PC-3 (cell line): ENCODE results near the gene PLA2G4B.

Experiments used
- EZH2 ChIP-seq: fragments of 300-600 bp; sonication (generic); IDR thresholded peaks from one replicate; pipeline ENCODE4 v1.6.1; 2017; ENCODE audit warnings: antibody characterized with exemption, mild to moderate bottlenecking, low read length; ENCODE audit not compliant: unreplicated experiment
- EZH2phosphoT487 ChIP-seq: fragments of 300-600 bp; sonication (generic); IDR thresholded peaks from 2 replicates; pipeline ENCODE4 v1.6.1; 2018; ENCODE audit warnings: mild to moderate bottlenecking, antibody characterized with exemption, low read length, borderline replicate concordance
- TF ChIP-seq, protein P1 (sequence below): fragments of 300-600 bp; sonication (generic); conservative IDR thresholded peaks from 2 replicates; pipeline ENCODE4 v1.5.1; 2017; ENCODE audit warnings: antibody characterized with exemption, low read depth, mild to moderate bottlenecking, low read length

- TF ChIP-seq, protein P1, sequence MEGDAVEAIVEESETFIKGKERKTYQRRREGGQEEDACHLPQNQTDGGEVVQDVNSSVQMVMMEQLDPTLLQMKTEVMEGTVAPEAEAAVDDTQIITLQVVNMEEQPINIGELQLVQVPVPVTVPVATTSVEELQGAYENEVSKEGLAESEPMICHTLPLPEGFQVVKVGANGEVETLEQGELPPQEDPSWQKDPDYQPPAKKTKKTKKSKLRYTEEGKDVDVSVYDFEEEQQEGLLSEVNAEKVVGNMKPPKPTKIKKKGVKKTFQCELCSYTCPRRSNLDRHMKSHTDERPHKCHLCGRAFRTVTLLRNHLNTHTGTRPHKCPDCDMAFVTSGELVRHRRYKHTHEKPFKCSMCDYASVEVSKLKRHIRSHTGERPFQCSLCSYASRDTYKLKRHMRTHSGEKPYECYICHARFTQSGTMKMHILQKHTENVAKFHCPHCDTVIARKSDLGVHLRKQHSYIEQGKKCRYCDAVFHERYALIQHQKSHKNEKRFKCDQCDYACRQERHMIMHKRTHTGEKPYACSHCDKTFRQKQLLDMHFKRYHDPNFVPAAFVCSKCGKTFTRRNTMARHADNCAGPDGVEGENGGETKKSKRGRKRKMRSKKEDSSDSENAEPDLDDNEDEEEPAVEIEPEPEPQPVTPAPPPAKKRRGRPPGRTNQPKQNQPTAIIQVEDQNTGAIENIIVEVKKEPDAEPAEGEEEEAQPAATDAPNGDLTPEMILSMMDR: no peak
- TF ChIP-seq EZH2: no peak
- no peak for TF ChIP-seq EZH2phosphoT487
Observed at GRCh38 chr15:41891226-41891625, 52.6 kb downstream of the PLA2G4B start.
